DND-41 (cell line): ENCODE data around the gene CHRNA1.

ENCODE experiments used
- ATAC-seq: fragments of 200-7000 bp; cut with Tn5 transposase; 3 replicates; pipeline ENCODE4 v1.9.1; 2021; ENCODE audit warnings: low read depth; ENCODE audit not compliant: insufficient read depth
- DNase-seq: peaks from one replicate; pipeline ENCODE4 v3.0.0-alpha.2; 2020
- H2AFZ ChIP-seq: 2 replicates; pipeline ENCODE4 v1.6.0; 2012; ENCODE audit warnings: low read depth, low read length
- H3K27ac ChIP-seq: 2 replicates; pipeline ENCODE4 v1.5.1; 2012; ENCODE audit warnings: low read length, inconsistent platforms
- H3K27me3 ChIP-seq: fragments of 200-600 bp; sonication (generic); 2 replicates; pipeline ENCODE4 v1.6.0; 2012; ENCODE audit warnings: low read length, mild to moderate bottlenecking, inconsistent platforms; ENCODE audit not compliant: insufficient read depth, poor library complexity
- H3K36me3 ChIP-seq: 2 replicates; pipeline ENCODE4 v1.5.1; 2012; ENCODE audit warnings: low read length, inconsistent platforms; ENCODE audit not compliant: insufficient read depth
- H3K4me1 ChIP-seq: 2 replicates; pipeline ENCODE4 v1.5.1; 2012; ENCODE audit warnings: mild to moderate bottlenecking, low read length; ENCODE audit not compliant: insufficient read depth
- H3K4me2 ChIP-seq: 2 replicates; pipeline ENCODE4 v1.6.0; 2012; ENCODE audit warnings: mild to moderate bottlenecking, moderate library complexity, low read length, inconsistent platforms; ENCODE audit not compliant: insufficient read depth
- H3K4me3 ChIP-seq, 2 experiments: fragments of 200-600 bp in 1 of 2; shearing (Covaris generic) in 1 of 2; 2 replicates each; pipeline ENCODE4 v1.5.1; 2012 to 2016; ENCODE audit warnings: inconsistent platforms in 2 of 2, low read length in 2 of 2, mild to moderate bottlenecking in 2 of 2, low read depth in 1 of 2, moderate library complexity in 1 of 2
- H3K79me2 ChIP-seq: 2 replicates; pipeline ENCODE4 v1.6.0; 2012; ENCODE audit warnings: low read length, inconsistent platforms; ENCODE audit not compliant: insufficient read depth
- H3K9ac ChIP-seq: 2 replicates; pipeline ENCODE4 v1.6.0; 2012; ENCODE audit warnings: low read depth, mild to moderate bottlenecking, inconsistent platforms, low read length, moderate library complexity
- H3K9me3 ChIP-seq: 2 replicates; pipeline ENCODE4 v1.5.1; 2012; ENCODE audit warnings: low read length, moderate library complexity, mild to moderate bottlenecking, inconsistent platforms; ENCODE audit not compliant: insufficient read depth, severe bottlenecking
- H4K20me1 ChIP-seq: 2 replicates; pipeline ENCODE4 v1.6.0; 2012; ENCODE audit warnings: low read length; ENCODE audit not compliant: insufficient read depth
- CTCF ChIP-seq: IDR thresholded peaks from 2 replicates; pipeline ENCODE4 v1.5.1; 2012; ENCODE audit warnings: borderline replicate concordance, low read length, moderate library complexity, mild to moderate bottlenecking; ENCODE audit not compliant: poor library complexity, severe bottlenecking; ENCODE audit errors: extremely low read depth
- EZH2 ChIP-seq: IDR thresholded peaks from 3 replicates; pipeline ENCODE4 v1.6.1; 2012; ENCODE audit warnings: borderline replicate concordance, low read depth, mild to moderate bottlenecking, moderate library complexity, low read length, inconsistent platforms; ENCODE audit not compliant: severe bottlenecking

The CHRNA1 gene

GRCh38 chr2:174718591-174718990, 45.7 kb downstream of the CHRNA1 start:
- H3K9ac ChIP-seq = no peak overlapping the region
- ATAC-seq (no peak), DNase-seq (no peak)

DNA sequence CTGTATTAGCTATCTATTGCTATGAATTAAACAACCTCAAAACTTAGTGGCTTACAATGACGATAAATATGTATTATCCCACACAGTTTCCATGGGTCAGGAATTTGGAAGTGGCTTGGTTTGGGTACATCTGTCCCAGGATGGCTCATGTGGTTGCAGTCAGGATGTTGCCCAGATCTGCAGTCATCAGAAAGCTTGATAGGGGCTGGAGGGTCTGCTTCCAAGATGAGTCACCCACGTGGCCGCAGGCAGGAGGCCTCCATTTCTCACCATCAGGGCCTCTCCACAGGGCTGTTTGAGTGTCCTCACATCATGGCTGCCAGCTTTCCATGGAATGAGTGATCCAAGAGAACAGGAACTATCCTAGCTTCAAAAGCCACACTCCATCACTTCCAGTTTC, 46.4 kb downstream of the CHRNA1 start:
- no peak for ATAC-seq
- Histone ChIP-seq H3K9ac (no peak overlapping the region), H3K4me1 (peaks cover 11% of the 10 kb centered on the region; the same call in 1 of the 2 replicates), H4K20me1 (peaks cover 14% of the 10 kb centered on the region), H3K4me3 (no peak overlapping the region), H3K27me3 (peaks cover 43% of the 10 kb centered on the region), H2AFZ (no peak overlapping the region), H3K79me2 (no peaks in the 10 kb centered on the region), H3K9me3 (no peaks in the 10 kb centered on the region), H3K36me3 (no peaks in the 10 kb centered on the region), H3K4me2 (no peak overlapping the region), H3K27ac (no peak overlapping the region)
- DNase-seq = no peak
- no peak for TF ChIP-seq CTCF

More at GRCh38 chr2:174718591-174718990, 45.7 kb downstream of the CHRNA1 start:
- Histone ChIP-seq H3K4me3 (no peak overlapping the region), H3K27ac (no peak overlapping the region), H4K20me1 (peaks cover 14% of the 10 kb centered on the region), H3K4me1 (peaks cover 11% of the 10 kb centered on the region; the same call in 1 of the 2 replicates), H3K4me2 (no peak overlapping the region), H3K79me2 (no peaks in the 10 kb centered on the region), H3K27me3 (peaks cover 42% of the 10 kb centered on the region), H3K36me3 (no peaks in the 10 kb centered on the region), H2AFZ (no peak overlapping the region), H3K9me3 (no peaks in the 10 kb centered on the region)
- no peak for TF ChIP-seq CTCF
- no peak for TF ChIP-seq EZH2

DNA sequence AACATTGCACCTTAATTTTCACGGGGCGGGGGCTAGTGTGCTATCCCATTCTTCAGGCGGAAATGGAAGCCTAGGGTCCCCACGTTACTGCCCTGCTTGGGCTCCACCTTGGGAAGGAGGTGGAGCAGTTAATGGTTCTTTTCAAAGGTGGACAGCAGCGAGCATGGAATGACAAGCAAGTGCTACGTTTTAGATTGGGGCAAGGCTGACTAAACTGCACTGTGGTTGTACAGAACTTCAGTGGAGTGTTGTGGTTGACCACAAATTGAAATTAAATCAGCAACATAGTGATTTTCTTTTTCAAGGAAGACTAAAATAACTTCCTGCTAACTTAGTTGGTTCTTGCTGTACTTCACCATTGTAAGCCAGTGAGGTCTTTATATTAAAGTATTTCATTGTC, 47.0 kb downstream of the CHRNA1 start:
- Histone ChIP-seq H3K27ac (no peak overlapping the region), H3K4me1 (peaks cover 11% of the 10 kb centered on the region; the same call in 1 of the 2 replicates), H2AFZ (no peak overlapping the region), H3K36me3 (no peaks in the 10 kb centered on the region), H3K4me3 (no peak overlapping the region), H3K4me2 (no peak overlapping the region), H3K79me2 (no peaks in the 10 kb centered on the region), H3K9me3 (no peaks in the 10 kb centered on the region), H3K27me3 (peaks cover 37% of the 10 kb centered on the region), H4K20me1 (peaks cover 14% of the 10 kb centered on the region), H3K9ac (no peak overlapping the region)
- peak; percentile 36 for DNase-seq
- no peak for TF ChIP-seq CTCF
- TF ChIP-seq EZH2 = no peak
- ATAC-seq = peak; percentile 92

GRCh38 chr2:174716785-174717184, 47.5 kb downstream of the CHRNA1 start:
- H3K4me2 ChIP-seq = no peak overlapping the region
- H3K27me3 ChIP-seq = peaks cover 36% of the 10 kb centered on the region
- H3K27ac ChIP-seq = no peak overlapping the region
- no peaks in the 10 kb centered on the region for H3K79me2 ChIP-seq
- no peak overlapping the region for H3K4me3 ChIP-seq
- TF ChIP-seq EZH2 (no peak), CTCF (no peak)
- H3K4me1 ChIP-seq = peaks cover 11% of the 10 kb centered on the region; the same call in 1 of the 2 replicates
- no peaks in the 10 kb centered on the region for H3K9me3 ChIP-seq
- no peaks in the 10 kb centered on the region for H3K36me3 ChIP-seq
- H4K20me1 ChIP-seq = peaks cover 14% of the 10 kb centered on the region
- DNase-seq (no peak), ATAC-seq (peak; percentile 52)
- no peak overlapping the region for H2AFZ ChIP-seq
- H3K9ac ChIP-seq = no peak overlapping the region
